Suprapubic skin (tissue), 4 donors: Measurements from ENCODE around the gene ETV1.

Experiments
- CTCF ChIP-seq, 2 donors: fragments of 200-600 bp in 1 of 2; fragments of 450-650 bp in 1 of 2; sonication (generic) in 1 of 2; IDR thresholded peaks; one replicate each; pipeline ENCODE4 v1.5.1; 2016 to 2019; ENCODE audit warnings: antibody characterized with exemption in 2 of 2, mild to moderate bottlenecking in 1 of 2, moderate library complexity in 1 of 2
- EP300 ChIP-seq: sonication (generic); formaldehyde crosslinking; IDR thresholded peaks from one replicate; pipeline ENCODE4 v1.6.1; 2017; ENCODE audit warnings: antibody characterized with exemption
- POLR2A ChIP-seq, 2 donors: fragments of 450-650 bp; IDR thresholded peaks; one replicate each; pipeline ENCODE4 v1.6.1; 2017; ENCODE audit warnings: antibody characterized with exemption in 2 of 2, mild to moderate bottlenecking in 2 of 2, moderate library complexity in 2 of 2
- POLR2AphosphoS5 ChIP-seq, 3 donors: sonication (generic); formaldehyde crosslinking; IDR thresholded peaks; one replicate each; pipeline ENCODE4 v1.6.1; 2017; ENCODE audit warnings: antibody characterized with exemption in 3 of 3

GRCh38 chr7:13947535-13947934, 41.9 kb downstream of the ETV1 start:
- TF ChIP-seq CTCF (IDR thresholded peaks at IDR 0.05) (no peak), EP300 (no peak), POLR2AphosphoS5 (IDR thresholded peaks at IDR 0.05) (no peak), POLR2A (IDR thresholded peaks at IDR 0.05) (no peak)
